Measurements from ENCODE around the gene EEF1A2. TPM values are rescaled to one million over a fixed set of nuclear protein-coding genes. Genes with fewer than 3 reads are reported as not detected.

EEF1A2 gene
- total and polyA plus RNA-seq, 2 of the 4 experiments (the other 2 are of a cell fraction): 1.3 to 4.6 TPM

DNA sequence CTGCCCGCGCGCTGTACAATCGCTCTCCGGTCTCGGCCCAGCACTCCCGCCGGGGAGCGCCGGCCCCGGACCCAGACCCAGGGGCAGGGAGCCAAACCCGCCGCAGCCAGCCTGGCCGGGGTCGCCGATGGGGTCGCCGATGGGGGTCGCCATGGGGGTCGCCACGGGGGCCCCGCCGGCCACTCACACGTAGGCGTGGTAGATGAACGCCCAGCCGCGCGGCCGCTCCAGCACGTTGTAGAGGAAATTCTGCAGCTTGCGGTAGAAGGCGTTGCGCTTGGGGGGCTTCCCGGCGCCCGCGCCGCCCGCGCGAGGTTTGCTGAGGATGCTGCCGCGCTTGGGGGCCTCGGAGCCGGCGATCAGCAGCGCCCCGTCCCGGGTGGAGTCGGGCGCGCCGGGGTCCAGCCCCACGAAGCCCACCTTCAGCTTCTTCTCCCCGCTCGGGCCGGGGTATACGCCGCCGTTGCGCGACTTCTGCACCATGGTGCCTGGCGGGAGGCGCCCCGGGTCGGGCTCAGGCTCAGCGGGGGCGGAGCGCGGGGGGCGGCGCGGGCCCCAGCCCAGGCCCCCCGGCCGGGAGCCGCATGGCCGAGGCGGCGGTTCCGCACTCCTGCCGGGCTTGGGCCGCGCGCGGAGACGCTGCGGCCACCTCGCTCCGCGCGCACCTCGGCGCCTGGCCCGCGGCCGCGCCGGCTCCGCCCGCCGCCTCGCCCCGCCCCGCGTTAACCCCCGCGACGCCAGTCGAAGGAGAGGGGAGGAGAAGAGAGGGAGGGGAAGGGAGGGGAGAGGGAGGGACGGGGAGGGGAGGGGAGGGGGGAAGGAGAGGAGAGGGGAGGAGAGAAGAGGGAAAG is 26.7 kb downstream of the EEF1A2 start, which contains the start of gene KCNQ2:
Gene KCNQ2, minus strand, starts transcription at position 675 of the 851 bp plus-strand sequence. Its CDS starts 192 bp downstream, at position 483.
- no peaks in the 10 kb centered on the region; the same call in 1 of the 2 replicates for H4K20me1 ChIP-seq (ENCODE audit: insufficient read depth, low read length)
- no peak within 1 kb of the TSS for H3K27ac ChIP-seq (ENCODE audit: insufficient read depth, low read length)
- ATAC-seq (ENCODE audit: low read depth) (no peak; the same call in 1 of the 2 replicates), DNase-seq (no peak)
- no peak within 1 kb of the TSS for H2AK5ac ChIP-seq (ENCODE audit: low read depth, low read length)
- intact Hi-C loops (cut with micrococcal nuclease) (no loop called here), in situ Hi-C loops (cut with MboI; ENCODE audit: low sequenced_read_pairs) (no loop called here), dilution Hi-C loops (cut with HindIII; ENCODE audit: low sequenced_read_pairs, unreplicated experiment) (no loop called here)
- H2BK120ac ChIP-seq (ENCODE audit: low read depth, low read length): no peak within 1 kb of the TSS
- no peak within 1 kb of the TSS for H4K5ac ChIP-seq (ENCODE audit: low read depth, low read length)
- H3K9me3 ChIP-seq (ENCODE audit: control insufficient read depth, insufficient read depth, low read length): no peaks in the 10 kb centered on the region
- H3K9me1 ChIP-seq (ENCODE audit: insufficient read depth, low read length): no peaks in the 10 kb centered on the region
- no peaks in the 10 kb centered on the region for H3K4me1 ChIP-seq (ENCODE audit: control insufficient read depth, insufficient read depth, low read length)
- H3K4ac ChIP-seq (ENCODE audit: low read depth, low read length): no peak within 1 kb of the TSS
- no peak within 1 kb of the TSS for H2BK15ac ChIP-seq (ENCODE audit: low read depth, low read length)
- BruUV-seq (replicated peaks): no TSS peak
- H3K4me3 ChIP-seq (ENCODE audit: insufficient read depth, low read depth, low read length): no peak within 1 kb of the TSS
- CTCF ChIA-PET: no interaction called here
- POLR2A ChIA-PET (ENCODE audit: unreplicated experiment): no interaction called here
- H4K91ac ChIP-seq (ENCODE audit: insufficient read depth, low read depth, low read length): no peak within 1 kb of the TSS
- no peak within 1 kb of the TSS for H3K56ac ChIP-seq (ENCODE audit: extremely low read depth, insufficient read depth, low read length)
- H2AFZ ChIP-seq (replicated peaks; ENCODE audit: low read length, poor library complexity): peak within 1 kb of the TSS; percentile 51
- no peak within 1 kb of the TSS for H3K18ac ChIP-seq (ENCODE audit: low read depth, low read length)
- H2AK9ac ChIP-seq (replicated peaks; ENCODE audit: low read depth, low read length, poor library complexity): no peak within 1 kb of the TSS
- H3K9ac ChIP-seq (ENCODE audit: low read depth, low read length): no peak within 1 kb of the TSS
- no peaks in the 10 kb centered on the region for H3K79me1 ChIP-seq (ENCODE audit: low read depth in 1 of 2, low read length in 2 of 2)
- H3K23ac ChIP-seq (ENCODE audit: low read depth, low read length): no peak within 1 kb of the TSS
- no peak within 1 kb of the TSS for H2BK20ac ChIP-seq (ENCODE audit: low read depth, low read length)
- no peak within 1 kb of the TSS for H3K4me2 ChIP-seq (ENCODE audit: low read depth, low read length)
- no peak within 1 kb of the TSS for H3K14ac ChIP-seq (replicated peaks; ENCODE audit: low read depth, low read length)
- 1% methylated on average over 41 of the region's 111 CpGs; no CpG with 5 or more reads in 1 of the 2 experiments for WGBS, 2 experiments (ENCODE audit: extremely low coverage in 2 of 2, insufficient read length in 1 of 2)
- no peak within 1 kb of the TSS for H4K8ac ChIP-seq (ENCODE audit: low read depth in 2 of 2, low read length in 2 of 2)
- H3K36me3 ChIP-seq (ENCODE audit: control insufficient read depth, insufficient read depth, low read length): no peaks in the 10 kb centered on the region
- no peak within 1 kb of the TSS for H2BK5ac ChIP-seq (ENCODE audit: low read depth, low read length, poor library complexity, severe bottlenecking)
- peaks cover 78% of the 10 kb centered on the region for H3K27me3 ChIP-seq (ENCODE audit: control insufficient read depth, insufficient read depth, low read length)
- TF ChIP-seq SMC3 (IDR thresholded peaks at IDR 0.05; ENCODE audit: low read depth, low read length): no peak
- no peak for TF ChIP-seq RCOR1 (IDR thresholded peaks at IDR 0.05; ENCODE audit: insufficient replicate concordance, low read length)
- no peak for TF ChIP-seq MXI1 (IDR thresholded peaks at IDR 0.05; ENCODE audit: borderline replicate concordance, low read depth, low read length)
- no peak for TF ChIP-seq POLR2A (IDR thresholded peaks at IDR 0.05; ENCODE audit: low read depth, low read length)

All from IMR-90 (cell line).